ENCODE data around the gene HHLA2.

The HHLA2 gene

DNA sequence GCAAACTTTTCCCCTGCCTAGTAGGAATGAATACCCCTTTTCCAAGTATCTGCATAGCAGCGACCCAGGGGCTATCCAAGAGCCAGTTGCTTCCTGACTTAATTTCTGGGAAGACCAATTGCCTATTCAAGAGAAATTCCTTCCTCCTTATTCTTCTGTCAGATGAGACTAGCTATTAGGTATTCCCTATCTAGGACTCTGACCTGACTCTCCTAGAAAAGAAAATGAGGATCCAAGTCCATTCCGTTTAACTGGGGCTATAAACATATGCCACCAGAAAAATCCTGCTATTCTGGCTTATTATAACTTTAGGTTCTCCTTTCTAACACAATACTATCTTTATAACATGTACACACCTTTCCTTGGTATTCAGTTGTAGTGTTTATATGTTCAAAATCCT lies 1.7 kb downstream of the HHLA2 start:
- in situ Hi-C loops (cut with MboI; ENCODE audit: low sequenced_read_pairs): no loop called here

- in situ Hi-C loops (cut with MboI; ENCODE audit: low sequenced_read_pairs): no loop called here
Observed at GRCh38 chr3:108300103-108300849, 3.9 kb downstream of the HHLA2 start.

GRCh38 chr3:108301695-108302404 lies 5.5 kb downstream of the HHLA2 start:
- in situ Hi-C loops (cut with MboI; ENCODE audit: low sequenced_read_pairs): no loop called here

- in situ Hi-C loops (cut with MboI; ENCODE audit: low sequenced_read_pairs): no loop called here
Observed at GRCh38 chr3:108302570-108302969, 6.2 kb downstream of the HHLA2 start.

- in situ Hi-C loops (cut with MboI; ENCODE audit: low sequenced_read_pairs): no loop called here
Observed at GRCh38 chr3:108305484-108306172, 9.3 kb downstream of the HHLA2 start.

DNA sequence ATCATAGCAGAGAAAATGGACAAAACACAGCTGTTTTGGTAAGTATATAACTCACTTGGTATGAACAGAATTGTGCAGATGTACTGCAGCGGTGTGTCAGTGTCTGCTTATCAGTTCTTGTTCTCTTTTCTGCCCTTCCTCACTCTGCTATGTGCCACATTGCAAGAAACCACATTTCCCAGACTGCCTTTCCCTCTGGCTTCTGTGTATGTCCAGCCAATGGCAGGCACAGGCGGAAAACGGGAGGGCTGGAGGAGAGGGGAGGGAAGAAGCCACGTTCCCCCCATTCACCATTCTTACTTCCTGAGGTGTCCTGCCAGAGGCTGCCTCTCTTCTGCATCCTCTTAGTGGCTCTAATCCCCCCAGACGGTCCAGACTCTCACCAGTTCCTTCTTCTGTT lies 15.4 kb downstream of the HHLA2 start:
- in situ Hi-C loops (cut with MboI; ENCODE audit: low sequenced_read_pairs): no loop called here

DNA sequence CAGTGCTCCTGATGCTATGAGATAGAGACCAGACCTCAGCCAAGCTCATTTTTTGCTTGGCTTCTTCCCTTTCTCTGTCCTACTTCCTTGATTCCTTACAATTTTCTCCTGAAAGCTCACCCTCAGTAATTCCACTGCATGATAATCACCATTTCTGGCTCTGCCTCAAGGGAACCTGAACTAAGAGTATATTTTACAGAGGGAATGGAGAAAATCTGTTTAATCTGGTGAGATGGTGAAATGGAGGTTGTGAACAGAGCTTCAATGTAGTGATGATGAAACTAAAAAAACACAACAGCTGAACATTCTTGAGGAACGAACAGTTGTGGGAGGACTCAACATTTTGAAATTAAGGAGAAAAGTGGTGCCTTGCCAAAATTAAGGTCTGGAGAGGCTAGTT lies 16.3 kb downstream of the HHLA2 start:
- in situ Hi-C loops (cut with MboI; ENCODE audit: low sequenced_read_pairs): no loop called here

GRCh38 chr3:108315767-108316301 lies 19.5 kb downstream of the HHLA2 start:
- in situ Hi-C loops (cut with MboI; ENCODE audit: low sequenced_read_pairs): no loop called here

- in situ Hi-C loops (cut with MboI; ENCODE audit: low sequenced_read_pairs): no loop called here
Observed at GRCh38 chr3:108319428-108320082, 23.2 kb downstream of the HHLA2 start.

DNA sequence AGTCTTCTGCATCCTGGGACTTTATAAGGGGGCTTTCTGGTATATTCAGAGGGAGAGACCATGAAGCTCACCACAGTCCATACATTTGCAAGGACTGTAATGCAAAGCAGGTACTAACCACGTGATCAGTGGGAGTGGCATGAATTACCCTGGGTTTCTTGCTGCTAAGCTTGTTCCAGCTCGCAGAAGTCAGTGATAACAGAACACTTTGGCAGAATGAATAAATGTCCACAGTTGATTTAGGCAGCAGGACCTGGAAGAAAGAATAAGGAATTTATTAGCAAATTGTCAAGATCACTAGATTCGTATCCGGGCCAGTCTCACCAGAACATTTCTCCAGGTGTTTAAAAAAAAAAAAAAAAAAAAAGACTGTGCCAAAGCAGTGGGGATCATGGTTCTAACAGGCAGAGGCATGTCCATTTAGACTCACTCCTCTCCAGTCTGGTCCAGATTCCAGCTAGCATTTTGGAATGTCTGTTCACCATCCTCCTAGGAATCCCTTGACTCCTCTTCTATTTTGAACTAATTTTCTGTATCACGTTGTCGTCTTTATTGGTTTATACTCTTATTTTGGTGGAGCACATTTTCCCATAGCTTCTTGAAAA lies 24.5 kb downstream of the HHLA2 start:
- in situ Hi-C loops (cut with MboI; ENCODE audit: low sequenced_read_pairs): no loop called here

GRCh38 chr3:108322352-108322751 lies 26.0 kb downstream of the HHLA2 start:
- in situ Hi-C loops (cut with MboI; ENCODE audit: low sequenced_read_pairs): no loop called here

- in situ Hi-C loops (cut with MboI; ENCODE audit: low sequenced_read_pairs): no loop called here
Observed at GRCh38 chr3:108324177-108324576, 27.8 kb downstream of the HHLA2 start.

GRCh38 chr3:108327168-108327567 lies 30.8 kb downstream of the HHLA2 start:
- in situ Hi-C loops (cut with MboI; ENCODE audit: low sequenced_read_pairs): no loop called here

DNA sequence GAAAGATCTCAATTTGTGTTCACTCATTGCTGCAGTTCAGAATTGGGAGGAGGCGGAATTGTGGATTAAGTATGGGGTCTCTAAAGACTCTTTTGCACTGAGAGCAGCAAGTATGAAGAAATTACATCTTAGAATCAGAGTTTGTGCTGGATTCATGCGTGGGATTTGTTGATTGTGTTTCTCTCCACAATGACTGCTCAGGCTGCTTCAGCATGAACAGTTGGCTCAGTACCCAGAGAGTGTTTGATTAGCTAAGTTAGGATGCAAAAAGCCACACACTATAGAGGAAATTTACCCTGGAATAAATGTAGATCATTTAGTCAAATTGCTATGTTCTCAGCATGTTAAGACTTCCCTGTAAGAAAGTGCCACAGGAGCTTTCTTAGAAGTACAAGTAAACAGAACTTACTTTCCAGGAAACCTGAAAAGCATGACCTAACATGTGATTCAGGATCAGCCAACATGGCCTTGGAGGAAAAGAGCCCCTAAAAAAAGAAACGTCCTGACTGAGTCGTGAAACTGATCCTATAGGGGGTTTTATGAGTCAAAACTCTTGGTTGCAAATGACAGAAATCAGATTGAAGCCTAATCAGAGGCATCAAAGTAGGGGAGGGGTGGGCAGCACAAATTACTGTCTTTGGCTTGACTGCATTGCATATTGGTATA lies 32.6 kb downstream of the HHLA2 start:
- in situ Hi-C loops (cut with MboI; ENCODE audit: low sequenced_read_pairs): no loop called here

- in situ Hi-C loops (cut with MboI; ENCODE audit: low sequenced_read_pairs): no loop called here
Observed at GRCh38 chr3:108329508-108329907, 33.2 kb downstream of the HHLA2 start.

DNA sequence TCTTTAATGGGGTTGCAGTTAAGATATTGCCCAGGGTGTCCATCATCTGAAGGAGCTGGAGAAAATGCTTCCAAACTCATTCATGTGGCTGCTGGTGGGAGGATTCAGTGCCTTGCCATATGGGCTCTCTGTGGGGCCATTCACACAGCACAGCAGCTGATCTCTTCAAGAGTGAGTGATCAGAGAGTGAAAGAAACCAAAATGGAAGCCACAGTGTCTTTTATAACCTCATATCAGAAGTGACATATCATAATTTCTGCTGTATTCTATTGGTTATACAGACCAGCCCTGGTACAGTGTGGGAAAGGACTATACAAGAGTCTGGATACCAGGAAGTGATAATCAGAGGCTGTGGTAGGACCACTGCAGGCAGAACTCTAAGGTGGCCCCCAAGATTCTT lies 33.6 kb downstream of the HHLA2 start:
- in situ Hi-C loops (cut with MboI; ENCODE audit: low sequenced_read_pairs): no loop called here

DNA sequence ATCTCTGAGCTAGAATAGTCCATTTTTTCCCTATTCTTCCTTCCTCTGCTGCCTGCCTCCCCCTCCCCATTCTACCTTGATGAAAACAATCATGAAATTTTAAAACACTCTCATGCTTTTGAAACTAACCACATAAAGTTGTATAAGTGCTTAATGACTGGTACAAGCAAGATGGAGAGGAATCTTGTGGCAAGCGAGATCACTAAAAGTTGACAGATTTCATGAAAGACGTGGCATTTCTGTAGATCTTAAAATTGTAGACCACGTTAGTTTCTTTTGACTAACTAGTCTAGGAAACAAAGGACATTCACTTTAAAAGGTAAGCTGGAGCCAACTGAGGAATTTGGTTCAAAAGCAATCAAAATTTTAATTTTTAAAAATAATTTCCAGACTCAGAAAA lies 35.4 kb downstream of the HHLA2 start:
- in situ Hi-C loops (cut with MboI; ENCODE audit: low sequenced_read_pairs): no loop called here

DNA sequence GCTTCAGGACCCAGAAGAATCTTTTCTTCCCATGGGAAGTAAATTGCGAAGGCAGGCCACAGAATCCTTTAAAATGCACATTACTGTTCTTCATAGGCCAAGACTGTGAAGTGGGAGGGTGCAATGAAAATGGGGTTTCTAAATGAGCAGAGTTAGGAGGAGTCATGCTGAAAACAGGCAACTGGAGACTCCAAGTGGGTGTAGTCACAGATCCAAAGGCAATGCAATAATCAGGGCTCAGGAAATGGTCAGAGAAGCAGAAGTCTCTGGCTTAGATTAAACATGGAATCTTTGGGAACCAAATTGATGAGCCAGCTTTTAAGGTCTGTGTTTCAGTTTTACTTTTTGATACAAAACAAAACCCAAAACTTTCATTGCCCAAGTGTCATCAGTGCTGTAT lies 37.6 kb downstream of the HHLA2 start:
- in situ Hi-C loops (cut with MboI; ENCODE audit: low sequenced_read_pairs): no loop called here

DNA sequence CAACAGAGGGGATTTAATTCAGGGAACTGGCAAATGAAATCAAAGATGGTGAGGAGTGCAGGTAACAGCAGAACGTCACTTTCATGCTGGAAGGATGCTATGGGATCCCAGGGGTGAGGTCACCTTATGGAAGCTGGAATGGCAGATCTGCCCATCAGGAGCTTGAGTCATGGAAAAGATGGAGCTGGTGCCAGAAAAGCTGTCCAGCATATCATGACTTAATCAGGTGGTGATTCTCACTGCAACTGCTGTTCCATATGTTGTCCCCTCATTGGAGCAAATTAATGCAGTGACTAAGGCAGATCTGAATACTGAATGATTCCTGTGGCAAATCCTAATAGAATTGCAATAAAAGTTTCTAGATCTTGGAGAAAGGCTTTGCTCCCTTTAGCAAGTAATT lies 38.4 kb downstream of the HHLA2 start:
- in situ Hi-C loops (cut with MboI; ENCODE audit: low sequenced_read_pairs): no loop called here

GRCh38 chr3:108338901-108339545 lies 42.7 kb downstream of the HHLA2 start:
- in situ Hi-C loops (cut with MboI; ENCODE audit: low sequenced_read_pairs): no loop called here
